Esophagus mucosa (tissue), 1 donor: ENCODE measurements around the gene PPIE. TPM values are rescaled to one million over a fixed set of nuclear protein-coding genes. Genes with fewer than 3 reads are reported as not detected.
A peak's percentile ranks its signal among the peaks of the same experiment; 100 is the strongest.

Source experiments
- ATAC-seq: fragments of 200-7000 bp; cut with Tn5 transposase; one replicate; pipeline ENCODE4 v1.9.1; 2020
- total RNA-seq: library from RNA; stranded (reverse); gene quantifications from one replicate; pipeline ENCODE4 v1.2.4, GENCODE V29; 2023
- donor health status: DM: yes; HTN: yes; CAD: no.

Gene PPIE
- total RNA-seq, 1 donor from 2014 or later: 43.8 TPM

GRCh38 chr1:39720094-39720999, 18.3 kb upstream of the PPIE start:
- peak; percentile 83 for ATAC-seq

- no peak for ATAC-seq
Observed at GRCh38 chr1:39721664-39722063, 17.0 kb upstream of the PPIE start.

GRCh38 chr1:39722495-39722894, 16.2 kb upstream of the PPIE start:
- no peak for ATAC-seq

- no peak for ATAC-seq
Observed at GRCh38 chr1:39726600-39726999, 12.1 kb upstream of the PPIE start.

- no peak for ATAC-seq
Observed at GRCh38 chr1:39727221-39727931, 11.3 kb upstream of the PPIE start.

GRCh38 chr1:39727932-39728317, 10.8 kb upstream of the PPIE start:
- ATAC-seq: peak; percentile 33

GRCh38 chr1:39729030-39729429, 9.7 kb upstream of the PPIE start:
- peak; percentile 22 for ATAC-seq

GRCh38 chr1:39729842-39730241, 8.8 kb upstream of the PPIE start:
- no peak for ATAC-seq

- no peak for ATAC-seq
Observed at GRCh38 chr1:39732730-39733129, 6.0 kb upstream of the PPIE start.

GRCh38 chr1:39733161-39733560, 5.5 kb upstream of the PPIE start:
- ATAC-seq: peak; percentile 35

- no peak for ATAC-seq
Observed at GRCh38 chr1:39735731-39736130, 3.0 kb upstream of the PPIE start.

- ATAC-seq: no peak
Observed at GRCh38 chr1:39737546-39738169, 1.0 kb upstream of the PPIE start.

GRCh38 chr1:39745016-39745670, 6.5 kb downstream of the PPIE start:
- peak; percentile 16 for ATAC-seq

- no peak for ATAC-seq
Observed at GRCh38 chr1:39751595-39751994, 12.9 kb downstream of the PPIE start.

- no peak for ATAC-seq
Observed at GRCh38 chr1:39752703-39753102, 14.0 kb downstream of the PPIE start.

GRCh38 chr1:39753132-39754025, 14.7 kb downstream of the PPIE start:
- no peak for ATAC-seq

- ATAC-seq: no peak
Observed at GRCh38 chr1:39754026-39754570, 15.4 kb downstream of the PPIE start.

- ATAC-seq: no peak
Observed at GRCh38 chr1:39754906-39755504, 16.3 kb downstream of the PPIE start.

GRCh38 chr1:39755965-39756659, 17.4 kb downstream of the PPIE start:
- no peak for ATAC-seq

- ATAC-seq: no peak
Observed at GRCh38 chr1:39757501-39757900, 18.8 kb downstream of the PPIE start.
